Activated naive CD4-positive, alpha-beta T cell treated with anti-CD3 and anti-CD28 coated beads for 36 hours (primary cell): ENCODE results near the gene AQP12A. TPM values are rescaled to one million over a fixed set of nuclear protein-coding genes. Genes with fewer than 3 reads are reported as not detected.
"Not testable (repeated sequence)": the region's sequence is repeated elsewhere in the genome, so short reads cannot be mapped to it uniquely, and the experiment has no call there.

ENCODE experiments used
- CTCF ChIA-PET: fragments of 350-600 bp; sonication (Branson Sonifier 250); formaldehyde crosslinking; loops from one replicate; lab custom pipeline; 2021; ENCODE audit warnings: antibody characterized with exemption; lab: Charles Lee
- DNase-seq: peaks from one replicate; pipeline ENCODE4 v3.0.0-alpha.2; 2020
- H3K27ac Mint-ChIP-seq: one replicate; pipeline ENCODE4 v1.8.0; 2021; ENCODE audit warnings: mild to moderate bottlenecking, mixed read lengths
- H3K27me3 Mint-ChIP-seq: one replicate; pipeline ENCODE4 v1.8.0; 2021; ENCODE audit warnings: low read depth, mixed read lengths
- H3K36me3 Mint-ChIP-seq: one replicate; pipeline ENCODE4 v1.8.0; 2021; ENCODE audit warnings: low read depth, mixed read lengths
- H3K4me1 Mint-ChIP-seq: one replicate; pipeline ENCODE4 v1.8.0; 2021; ENCODE audit warnings: low read depth, mixed read lengths
- H3K4me3 Mint-ChIP-seq: one replicate; pipeline ENCODE4 v1.8.0; 2021; ENCODE audit warnings: mild to moderate bottlenecking, moderate library complexity, mixed read lengths
- H3K9me3 Mint-ChIP-seq: one replicate; pipeline ENCODE4 v1.8.0; 2021; ENCODE audit warnings: mixed read lengths
- intact Hi-C: fragments of 100-400 bp; cut with micrococcal nuclease; formaldehyde crosslinking; loops from one replicate; pipeline ENCODE4 v1.15.1; 2023
- total RNA-seq, 2 experiments: library from RNA; stranded (reverse); gene quantifications; one replicate each; pipeline ENCODE4 v1.2.3, GENCODE V29; 2021

Gene AQP12A, protein sequence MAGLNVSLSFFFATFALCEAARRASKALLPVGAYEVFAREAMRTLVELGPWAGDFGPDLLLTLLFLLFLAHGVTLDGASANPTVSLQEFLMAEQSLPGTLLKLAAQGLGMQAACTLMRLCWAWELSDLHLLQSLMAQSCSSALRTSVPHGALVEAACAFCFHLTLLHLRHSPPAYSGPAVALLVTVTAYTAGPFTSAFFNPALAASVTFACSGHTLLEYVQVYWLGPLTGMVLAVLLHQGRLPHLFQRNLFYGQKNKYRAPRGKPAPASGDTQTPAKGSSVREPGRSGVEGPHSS
- total RNA-seq: not detected

GRCh38 chr2:240691631-240692420, at the start of gene AQP12A:
TSS of gene AQP12A (plus strand) at chr2:240691866. CDS start at chr2:240691914, 48 bp downstream.
- CTCF ChIA-PET, H3K9me3 Mint-ChIP-seq, H3K27me3 Mint-ChIP-seq, intact Hi-C loops, H3K4me3 Mint-ChIP-seq, DNase-seq, H3K4me1 Mint-ChIP-seq, H3K36me3 Mint-ChIP-seq, H3K27ac Mint-ChIP-seq: not testable (repeated sequence)

GRCh38 chr2:240642061-240642805, 49.4 kb upstream of the AQP12A start:
- Mint-ChIP-seq H3K27ac (no peak overlapping the region), H3K9me3 (no peaks in the 10 kb centered on the region), H3K27me3 (no peaks in the 10 kb centered on the region), H3K4me3 (no peak overlapping the region), H3K4me1 (peaks cover 3% of the 10 kb centered on the region), H3K36me3 (no peaks in the 10 kb centered on the region)
- CTCF ChIA-PET: no interaction called here
- DNase-seq: no peak
- intact Hi-C loops: no loop called here

- intact Hi-C loops: no loop called here
- CTCF ChIA-PET: no interaction called here
- no peaks in the 10 kb centered on the region for H3K27me3 Mint-ChIP-seq
Observed at GRCh38 chr2:240642806-240643092, 48.9 kb upstream of the AQP12A start.

GRCh38 chr2:240643093-240643810, 48.4 kb upstream of the AQP12A start:
- H3K9me3 Mint-ChIP-seq: no peaks in the 10 kb centered on the region
- no peak overlapping the region for H3K27ac Mint-ChIP-seq
- no peak for DNase-seq
- H3K27me3 Mint-ChIP-seq: no peaks in the 10 kb centered on the region
- intact Hi-C loops: no loop called here
- peaks cover 3% of the 10 kb centered on the region for H3K4me1 Mint-ChIP-seq
- CTCF ChIA-PET: interaction anchor here (0.6 kb wide), 1 partner anchor 151 kb away, joined by 3 read pairs; no protein-coding TSS in a partner anchor
- no peak overlapping the region for H3K4me3 Mint-ChIP-seq
- H3K36me3 Mint-ChIP-seq: no peaks in the 10 kb centered on the region

More at GRCh38 chr2:240642806-240643092, 48.9 kb upstream of the AQP12A start:
- Mint-ChIP-seq H3K27ac (no peak overlapping the region), H3K4me1 (peaks cover 3% of the 10 kb centered on the region), H3K36me3 (no peaks in the 10 kb centered on the region), H3K9me3 (no peaks in the 10 kb centered on the region), H3K4me3 (no peak overlapping the region)
- DNase-seq: no peak

GRCh38 chr2:240643811-240644150, 47.9 kb upstream of the AQP12A start:
- H3K4me1 Mint-ChIP-seq: peaks cover 3% of the 10 kb centered on the region
- intact Hi-C loops: no loop called here
- DNase-seq: no peak
- no peaks in the 10 kb centered on the region for H3K9me3 Mint-ChIP-seq
- H3K36me3 Mint-ChIP-seq: no peaks in the 10 kb centered on the region
- peak overlapping the region; percentile 41 for H3K27ac Mint-ChIP-seq
- no peak overlapping the region for H3K4me3 Mint-ChIP-seq
- H3K27me3 Mint-ChIP-seq: peaks cover 3% of the 10 kb centered on the region
- CTCF ChIA-PET: interaction anchor here (0.6 kb wide), 1 partner anchor 151 kb away, joined by 3 read pairs; no protein-coding TSS in a partner anchor

DNA sequence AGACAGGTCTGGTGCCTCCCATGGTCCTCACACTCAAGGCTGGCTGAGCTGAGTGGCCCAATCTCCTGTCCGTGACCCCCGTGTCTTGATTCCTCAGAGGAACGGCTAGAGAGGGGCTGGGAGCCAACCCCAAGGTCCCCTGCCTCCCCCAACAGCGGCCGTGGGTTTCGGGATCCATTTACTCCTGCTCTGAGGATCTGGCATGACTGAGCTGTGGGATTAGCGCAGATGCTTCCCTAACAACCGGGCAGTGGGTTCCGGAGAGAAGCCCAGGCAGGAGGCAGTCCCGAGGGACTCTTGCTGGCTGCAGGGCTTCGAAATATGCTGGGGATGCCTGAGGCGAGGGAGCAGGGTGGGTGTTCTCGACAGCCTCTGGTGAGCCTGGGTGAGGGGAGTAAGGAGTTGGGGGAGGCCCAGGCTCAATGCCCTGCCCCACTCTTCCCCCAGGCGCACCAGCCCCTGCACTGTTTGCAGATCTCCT, 47.5 kb upstream of the AQP12A start:
- CTCF ChIA-PET: no interaction called here
- Mint-ChIP-seq H3K4me1 (peaks cover 3% of the 10 kb centered on the region), H3K27ac (peak overlapping the region; percentile 41), H3K4me3 (no peak overlapping the region), H3K36me3 (no peaks in the 10 kb centered on the region), H3K27me3 (peaks cover 3% of the 10 kb centered on the region), H3K9me3 (no peaks in the 10 kb centered on the region)
- no peak for DNase-seq
- intact Hi-C loops: no loop called here

GRCh38 chr2:240644859-240645301, 46.8 kb upstream of the AQP12A start:
- CTCF ChIA-PET: no interaction called here
- intact Hi-C loops: no loop called here
- no peak for DNase-seq
- no peak overlapping the region for H3K27ac Mint-ChIP-seq
- H3K36me3 Mint-ChIP-seq: no peaks in the 10 kb centered on the region
- H3K4me3 Mint-ChIP-seq: no peak overlapping the region
- H3K27me3 Mint-ChIP-seq: peaks cover 3% of the 10 kb centered on the region
- peaks cover 3% of the 10 kb centered on the region for H3K4me1 Mint-ChIP-seq
- H3K9me3 Mint-ChIP-seq: no peaks in the 10 kb centered on the region

DNA sequence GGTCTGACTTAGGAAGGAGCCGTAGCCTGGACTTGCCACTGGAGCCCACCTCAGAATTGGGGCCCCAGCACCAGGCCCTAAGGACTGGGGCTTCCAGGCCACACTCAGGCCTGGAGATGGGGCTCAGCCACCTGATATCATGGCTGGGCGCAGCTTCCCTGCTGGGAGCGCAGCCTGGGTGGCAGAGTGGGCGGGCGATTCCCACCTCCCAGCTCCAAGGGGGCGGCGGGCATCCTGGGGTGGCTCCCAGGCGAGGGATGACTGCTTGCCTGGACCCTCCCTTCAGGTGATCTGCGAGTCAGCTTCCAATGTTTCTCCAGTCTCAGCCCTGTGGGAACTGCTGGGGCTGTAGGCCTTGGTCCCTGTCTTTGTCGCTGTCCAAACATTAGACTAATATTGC, 46.3 kb upstream of the AQP12A start:
- H3K36me3 Mint-ChIP-seq: no peaks in the 10 kb centered on the region

DNA sequence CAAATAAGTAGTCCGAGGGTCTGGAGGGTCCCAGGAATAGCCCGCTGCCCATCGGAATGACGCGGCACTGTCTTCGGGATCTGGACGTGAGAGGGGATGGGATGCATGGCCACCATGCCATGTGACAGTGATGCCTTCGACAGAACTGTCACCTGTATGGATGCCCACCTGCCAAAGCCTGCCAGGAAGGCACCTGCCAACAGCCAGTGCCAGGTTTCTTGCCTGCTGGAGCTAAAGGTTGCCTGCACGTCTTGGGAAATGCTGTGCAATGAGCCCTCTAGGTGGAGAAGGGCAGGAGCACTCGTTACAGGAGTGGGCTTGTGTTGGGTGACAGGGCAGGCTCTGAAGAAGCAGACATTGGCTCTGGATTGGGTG, 45.9 kb upstream of the AQP12A start:
- peaks cover 3% of the 10 kb centered on the region for H3K4me1 Mint-ChIP-seq
- no peak overlapping the region for H3K27ac Mint-ChIP-seq
- no peak overlapping the region for H3K4me3 Mint-ChIP-seq
- intact Hi-C loops: no loop called here
- H3K9me3 Mint-ChIP-seq: no peaks in the 10 kb centered on the region
- no peak for DNase-seq
- CTCF ChIA-PET: no interaction called here
- peaks cover 7% of the 10 kb centered on the region for H3K27me3 Mint-ChIP-seq
- H3K36me3 Mint-ChIP-seq: no peaks in the 10 kb centered on the region

More for the DNA sequence above, 46.3 kb upstream of the AQP12A start:
- peaks cover 6% of the 10 kb centered on the region for H3K27me3 Mint-ChIP-seq
- intact Hi-C loops: no loop called here
- H3K4me3 Mint-ChIP-seq: no peak overlapping the region
- CTCF ChIA-PET: no interaction called here
- H3K4me1 Mint-ChIP-seq: peaks cover 3% of the 10 kb centered on the region
- no peak overlapping the region for H3K27ac Mint-ChIP-seq
- H3K9me3 Mint-ChIP-seq: no peaks in the 10 kb centered on the region
- no peak for DNase-seq

DNA sequence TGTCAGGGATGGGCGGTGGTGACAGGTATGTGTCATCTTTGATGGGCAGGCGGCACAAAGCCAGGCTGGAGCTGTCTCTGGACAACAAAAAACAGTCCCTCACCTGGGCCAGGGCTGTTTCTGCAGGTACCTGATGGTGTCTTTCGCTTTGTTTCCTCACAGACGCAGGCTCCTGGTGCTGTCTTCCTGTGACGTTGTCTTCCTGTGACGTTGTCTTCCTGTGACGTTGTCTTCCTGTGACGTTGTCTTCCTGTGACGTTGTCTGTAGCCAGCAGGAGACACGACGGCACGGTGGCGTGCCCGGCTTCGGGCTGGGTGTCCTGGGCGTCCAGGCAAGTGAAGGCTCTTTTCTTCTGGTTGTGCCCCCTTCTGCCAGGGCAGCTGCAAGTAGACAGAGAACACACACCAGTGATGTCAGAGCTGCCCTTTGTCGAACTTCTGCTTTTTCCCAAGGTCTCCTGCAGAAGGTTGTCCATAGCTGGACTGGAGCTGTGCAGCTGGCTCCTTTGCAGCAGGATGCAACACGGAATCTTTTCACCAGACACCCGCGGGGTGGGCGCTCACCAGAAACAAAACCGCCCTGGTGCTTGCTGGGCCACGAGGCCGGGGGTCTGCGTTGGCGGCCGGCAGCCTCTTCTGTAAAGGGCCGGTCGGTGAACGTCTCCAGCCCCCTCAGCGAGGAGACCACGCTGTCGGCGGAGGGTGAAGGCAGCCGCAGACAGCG, 45.3 kb upstream of the AQP12A start:
- intact Hi-C loops: no loop called here
- no peaks in the 10 kb centered on the region for H3K9me3 Mint-ChIP-seq
- H3K27ac Mint-ChIP-seq: no peak overlapping the region
- H3K4me3 Mint-ChIP-seq: no peak overlapping the region
- H3K27me3 Mint-ChIP-seq: peaks cover 9% of the 10 kb centered on the region
- peaks cover 3% of the 10 kb centered on the region for H3K4me1 Mint-ChIP-seq
- H3K36me3 Mint-ChIP-seq: no peaks in the 10 kb centered on the region
- no peak for DNase-seq
- CTCF ChIA-PET: interaction anchor here (1.5 kb wide), 1 partner anchor 194 kb away, joined by 3 read pairs; no protein-coding TSS in a partner anchor

- Mint-ChIP-seq H3K4me1 (peaks cover 3% of the 10 kb centered on the region), H3K36me3 (no peaks in the 10 kb centered on the region), H3K27ac (no peak overlapping the region), H3K9me3 (no peaks in the 10 kb centered on the region), H3K27me3 (peaks cover 12% of the 10 kb centered on the region), H3K4me3 (no peak overlapping the region)
- no peak for DNase-seq
- intact Hi-C loops: no loop called here
- CTCF ChIA-PET: interaction anchor here (1.5 kb wide), 1 partner anchor 194 kb away, joined by 3 read pairs; no protein-coding TSS in a partner anchor
Observed at GRCh38 chr2:240646900-240647502, 44.7 kb upstream of the AQP12A start.
